Stimulated activated CD4-positive, alpha-beta T cell treated with anti-CD3 and anti-CD28 coated beads, Interleukin-2, amount 100 ng/mL, for 48 hours (primary cell): Measurements from ENCODE around the gene MICALL1.

Source experiments
- DNase-seq, 2 donors: peaks; one replicate each; pipeline ENCODE4 v3.0.0-alpha.2; 2020

Gene MICALL1, protein sequence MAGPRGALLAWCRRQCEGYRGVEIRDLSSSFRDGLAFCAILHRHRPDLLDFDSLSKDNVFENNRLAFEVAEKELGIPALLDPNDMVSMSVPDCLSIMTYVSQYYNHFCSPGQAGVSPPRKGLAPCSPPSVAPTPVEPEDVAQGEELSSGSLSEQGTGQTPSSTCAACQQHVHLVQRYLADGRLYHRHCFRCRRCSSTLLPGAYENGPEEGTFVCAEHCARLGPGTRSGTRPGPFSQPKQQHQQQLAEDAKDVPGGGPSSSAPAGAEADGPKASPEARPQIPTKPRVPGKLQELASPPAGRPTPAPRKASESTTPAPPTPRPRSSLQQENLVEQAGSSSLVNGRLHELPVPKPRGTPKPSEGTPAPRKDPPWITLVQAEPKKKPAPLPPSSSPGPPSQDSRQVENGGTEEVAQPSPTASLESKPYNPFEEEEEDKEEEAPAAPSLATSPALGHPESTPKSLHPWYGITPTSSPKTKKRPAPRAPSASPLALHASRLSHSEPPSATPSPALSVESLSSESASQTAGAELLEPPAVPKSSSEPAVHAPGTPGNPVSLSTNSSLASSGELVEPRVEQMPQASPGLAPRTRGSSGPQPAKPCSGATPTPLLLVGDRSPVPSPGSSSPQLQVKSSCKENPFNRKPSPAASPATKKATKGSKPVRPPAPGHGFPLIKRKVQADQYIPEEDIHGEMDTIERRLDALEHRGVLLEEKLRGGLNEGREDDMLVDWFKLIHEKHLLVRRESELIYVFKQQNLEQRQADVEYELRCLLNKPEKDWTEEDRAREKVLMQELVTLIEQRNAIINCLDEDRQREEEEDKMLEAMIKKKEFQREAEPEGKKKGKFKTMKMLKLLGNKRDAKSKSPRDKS

DNA sequence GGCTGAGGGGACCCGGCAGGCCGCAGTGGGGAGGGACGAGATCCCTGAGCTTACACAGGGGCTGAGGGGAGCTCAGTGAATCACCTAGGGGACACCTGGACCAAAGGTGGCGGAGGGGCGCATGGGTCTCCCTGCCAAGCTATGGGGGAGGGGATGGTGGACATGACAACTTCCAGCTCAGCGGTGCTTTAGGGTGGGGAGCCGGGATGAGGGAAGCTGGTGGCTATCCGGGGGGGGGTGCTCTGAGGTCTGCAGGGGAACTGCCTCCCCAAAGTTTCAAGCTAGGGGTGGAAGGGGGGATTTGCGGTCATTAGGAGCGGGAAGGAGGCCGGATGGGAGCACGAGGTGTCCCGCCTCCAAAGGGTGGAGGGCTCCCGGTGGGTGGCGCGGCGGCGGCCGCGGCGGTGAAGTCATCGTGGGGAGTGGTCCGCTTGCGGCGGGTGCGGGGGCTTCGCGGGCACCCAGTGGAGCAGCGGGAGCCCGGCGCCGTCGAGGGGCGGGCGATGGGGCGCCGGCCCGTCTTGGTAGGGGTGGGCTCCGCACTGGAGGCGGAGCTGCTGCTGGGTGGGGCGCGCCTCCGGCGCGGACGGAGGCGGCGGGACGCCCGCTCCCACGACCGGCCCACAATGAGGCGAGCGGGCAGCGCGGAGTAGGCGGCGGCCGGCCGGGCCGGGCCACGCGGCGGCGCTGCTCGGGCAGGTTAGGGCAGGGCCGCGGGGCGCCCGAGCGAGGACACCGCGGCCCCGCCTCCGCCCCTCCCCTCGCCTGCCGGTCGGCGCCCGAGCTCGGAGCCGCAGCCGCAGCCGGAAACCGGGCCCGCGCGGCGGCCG is at the start of gene MICALL1:
MICALL1 (plus strand) TSS at position 764 of the 830 bp plus-strand sequence. CDS start 126 bp downstream, outside the sequence.
- DNase-seq = peak; percentile 53 to 62

DNA sequence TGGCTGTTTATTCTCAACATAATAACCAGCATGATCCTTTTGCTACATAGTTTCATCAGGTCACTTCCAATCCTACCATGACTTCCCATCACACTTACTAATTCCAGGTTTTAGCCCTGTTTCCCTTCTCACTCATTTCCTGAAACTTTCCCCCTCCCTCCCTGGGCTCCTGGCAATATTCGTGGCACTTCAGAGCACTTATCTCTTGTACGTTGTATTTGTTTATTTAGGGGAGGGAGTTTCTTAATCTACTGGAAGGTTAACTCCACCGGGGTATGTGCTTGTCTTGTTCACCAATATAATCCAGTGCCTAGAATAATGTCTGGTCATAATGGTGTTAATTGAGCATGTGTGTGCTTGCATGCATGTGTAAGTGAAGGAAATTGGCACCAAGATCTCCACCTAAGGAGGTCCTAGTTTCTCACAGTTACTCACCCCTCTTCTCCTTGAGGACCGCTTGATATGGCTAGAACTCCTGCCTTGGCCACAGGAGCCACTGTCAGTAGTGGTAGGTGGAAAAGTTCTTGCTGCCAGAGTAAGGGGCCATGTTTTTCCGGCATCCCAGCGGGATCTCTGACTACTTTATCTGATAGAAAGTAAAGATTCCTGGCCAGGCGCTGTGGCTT is 45.2 kb upstream of the MICALL1 start:
- DNase-seq = no peak

DNA sequence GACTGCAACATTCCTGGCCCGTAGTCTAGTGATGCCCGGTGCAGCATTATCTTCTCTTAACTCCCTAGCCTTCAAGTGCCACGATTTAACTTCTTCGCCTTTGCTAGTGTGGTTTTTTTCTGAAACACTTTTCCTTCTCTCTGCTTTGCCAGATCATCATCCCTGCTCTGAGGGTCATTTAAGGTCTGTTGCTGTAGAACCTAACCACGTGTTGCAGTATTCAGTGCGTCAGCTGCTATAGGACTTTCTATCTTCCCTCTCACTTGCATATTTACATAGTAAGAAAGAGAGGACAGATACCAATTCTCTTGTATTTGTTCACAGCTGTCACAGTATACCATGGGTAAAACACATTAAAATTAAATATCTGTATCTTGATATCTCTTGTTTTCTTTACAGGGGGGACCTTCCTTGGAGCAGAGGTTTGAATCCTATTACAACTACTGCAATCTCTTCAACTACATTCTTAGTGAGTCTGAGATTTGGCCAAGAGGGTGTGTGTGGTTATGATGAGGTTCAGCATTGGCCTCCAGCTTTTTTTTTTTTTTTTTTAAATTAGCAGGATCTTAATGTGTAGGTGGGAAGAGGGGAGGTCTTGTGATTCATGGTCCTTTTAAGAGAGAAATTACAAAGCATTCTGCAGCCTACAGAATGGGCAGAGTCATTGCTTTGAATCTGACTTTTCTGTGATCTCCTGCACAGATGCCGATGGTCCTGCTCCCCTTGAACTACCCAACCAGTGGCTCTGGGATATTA is 43.3 kb upstream of the MICALL1 start:
- DNase-seq = no peak

DNA sequence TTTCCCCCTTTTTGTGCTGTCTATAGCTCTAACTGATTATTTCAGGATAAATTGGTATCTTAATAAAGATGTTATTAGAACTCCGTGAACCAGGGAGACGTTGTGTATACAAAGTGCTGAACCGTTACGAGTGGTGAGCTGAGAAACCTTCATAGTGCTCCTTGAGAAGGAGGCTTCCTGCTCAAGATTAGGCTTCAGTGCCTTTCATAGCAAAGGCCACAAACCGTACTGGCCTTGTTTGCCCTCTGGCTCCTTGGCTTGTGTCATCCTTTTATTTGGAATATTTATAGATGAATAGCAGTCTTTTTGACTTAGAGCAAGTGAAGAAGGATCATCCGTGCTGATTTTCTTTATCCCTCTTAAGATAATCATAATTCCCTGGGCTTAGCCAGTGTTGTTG is 40.6 kb upstream of the MICALL1 start:
- DNase-seq = no peak

DNA sequence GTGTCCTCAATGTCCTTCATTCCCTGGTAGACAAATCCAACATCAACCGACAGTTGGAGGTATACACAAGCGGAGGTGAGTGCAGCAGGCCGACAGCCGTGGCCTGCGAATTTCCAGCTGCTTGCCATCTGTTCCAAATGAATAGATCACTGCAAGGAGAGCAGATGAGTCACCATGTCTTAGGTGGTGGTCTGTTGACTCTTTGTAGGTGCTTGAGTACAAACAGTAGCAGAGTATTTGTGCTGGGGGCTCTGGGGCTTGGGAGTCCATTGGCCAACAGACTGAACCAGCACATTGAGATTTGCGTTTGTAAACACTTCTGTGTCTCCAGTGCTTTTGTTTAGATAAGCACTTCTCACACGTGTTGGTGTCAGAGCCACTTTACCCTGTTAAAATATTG is 35.8 kb upstream of the MICALL1 start:
- no peak for DNase-seq

DNA sequence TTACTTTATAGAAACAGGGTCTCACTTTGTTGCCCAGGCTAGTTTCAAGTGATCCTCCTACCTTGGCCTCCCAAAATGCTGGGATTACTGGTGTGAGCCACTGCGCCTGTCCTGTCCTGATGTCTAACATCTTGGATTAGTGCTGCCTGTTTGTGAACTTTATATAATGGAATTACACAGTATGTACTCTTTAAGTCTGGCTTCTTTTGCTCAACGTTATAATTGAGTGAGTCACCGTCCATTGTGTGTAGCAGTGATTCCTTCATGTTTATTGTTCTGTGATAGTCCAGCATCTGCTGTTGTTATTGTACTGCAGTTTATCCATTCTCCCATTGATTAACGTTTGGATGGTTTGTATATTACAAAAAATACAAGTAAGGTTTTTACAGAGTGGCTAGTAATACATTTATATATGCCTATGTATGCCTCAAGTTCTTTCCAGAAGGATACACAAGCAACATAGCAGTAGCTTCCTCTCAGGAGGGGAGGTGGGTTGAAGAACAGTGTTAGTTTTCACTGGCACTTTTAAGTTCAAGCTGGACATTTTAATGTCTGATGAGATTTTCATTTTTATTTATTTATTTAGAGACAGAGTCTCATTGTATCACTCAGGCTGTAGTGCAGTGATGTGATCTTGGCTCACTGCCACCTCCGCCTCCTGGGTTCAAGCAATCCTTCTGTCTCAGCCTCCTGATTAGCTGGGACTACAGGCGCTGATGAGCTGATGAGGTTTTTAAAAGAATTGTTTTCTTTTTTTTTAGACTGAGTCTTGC is 25.2 kb upstream of the MICALL1 start:
- no peak for DNase-seq

DNA sequence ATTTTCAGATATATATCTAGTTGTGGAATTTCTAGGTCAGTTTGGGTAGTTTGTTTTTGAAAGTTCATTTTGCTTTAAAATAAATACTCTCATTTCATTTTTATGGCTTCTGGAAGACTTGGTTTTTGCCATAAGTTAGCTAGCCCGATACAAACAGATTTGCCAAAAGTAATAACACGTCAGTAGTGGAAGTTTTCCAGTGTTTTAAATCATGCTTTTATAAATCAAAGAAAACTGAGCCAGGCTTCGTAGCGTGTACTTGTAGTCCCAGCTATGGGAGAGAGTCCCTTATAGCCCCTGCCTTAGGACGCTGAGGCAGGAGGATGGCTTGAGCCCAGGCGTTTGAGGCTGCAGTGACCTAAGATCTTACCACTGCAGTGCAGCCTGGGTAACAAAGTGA is 21.7 kb upstream of the MICALL1 start:
- DNase-seq = no peak

DNA sequence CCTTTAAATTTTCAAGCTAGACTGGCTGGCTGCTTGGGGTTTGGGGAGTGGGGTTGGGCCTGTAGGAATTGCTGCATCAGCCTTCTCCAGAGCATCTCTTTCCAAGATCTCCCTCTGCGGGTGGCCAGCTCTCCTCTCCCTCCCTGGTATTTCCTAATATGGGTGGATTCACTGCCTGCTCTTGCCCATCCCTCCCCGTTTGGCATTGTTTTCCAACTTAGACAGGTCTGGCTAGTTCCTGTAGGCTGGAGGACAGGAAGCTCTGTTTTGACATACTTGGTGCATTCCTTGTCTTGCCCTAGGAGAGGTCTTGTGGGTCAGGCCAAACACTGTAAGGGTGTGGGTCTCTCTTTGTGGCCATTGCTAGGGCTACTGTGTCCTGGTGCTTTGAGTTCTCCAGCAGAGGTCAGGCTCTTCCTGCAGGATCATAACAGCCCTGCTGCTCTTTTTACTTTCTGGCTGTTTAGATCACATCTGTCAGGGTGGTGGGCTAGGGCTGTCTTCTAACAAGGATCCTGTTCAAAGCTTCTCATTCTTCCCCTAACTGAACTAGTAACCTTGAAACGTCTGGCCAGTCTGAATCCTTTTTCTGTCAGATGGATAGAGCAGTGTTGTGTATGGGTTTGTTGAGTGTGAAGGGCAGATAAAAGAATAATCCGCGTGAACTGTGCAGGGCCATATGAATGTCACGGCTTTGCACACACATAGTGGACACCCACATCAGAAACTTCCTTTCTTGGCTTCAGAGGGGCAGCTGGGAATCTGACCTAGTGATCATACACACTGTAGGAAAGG is 18.3 kb upstream of the MICALL1 start:
- no peak for DNase-seq

DNA sequence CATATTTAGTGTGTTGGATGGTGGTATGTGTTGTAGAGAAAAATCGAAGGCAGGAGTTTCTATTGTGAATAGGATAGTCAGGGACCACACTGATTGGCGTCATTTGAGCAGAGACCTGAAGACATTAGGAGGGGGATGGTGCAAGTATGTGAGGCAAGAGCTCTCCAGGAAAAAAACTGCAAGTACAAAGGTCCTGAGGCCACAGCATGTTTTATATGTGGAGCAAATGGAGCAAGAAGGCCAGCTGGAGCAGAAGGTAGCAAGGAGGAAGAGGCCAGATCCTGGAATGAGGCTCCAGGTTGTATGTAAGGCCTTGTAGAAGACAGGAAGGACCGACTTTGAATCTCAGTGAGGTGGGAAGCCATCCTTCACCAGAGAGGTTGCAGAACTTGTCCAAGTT is 14.2 kb upstream of the MICALL1 start:
- DNase-seq = no peak

DNA sequence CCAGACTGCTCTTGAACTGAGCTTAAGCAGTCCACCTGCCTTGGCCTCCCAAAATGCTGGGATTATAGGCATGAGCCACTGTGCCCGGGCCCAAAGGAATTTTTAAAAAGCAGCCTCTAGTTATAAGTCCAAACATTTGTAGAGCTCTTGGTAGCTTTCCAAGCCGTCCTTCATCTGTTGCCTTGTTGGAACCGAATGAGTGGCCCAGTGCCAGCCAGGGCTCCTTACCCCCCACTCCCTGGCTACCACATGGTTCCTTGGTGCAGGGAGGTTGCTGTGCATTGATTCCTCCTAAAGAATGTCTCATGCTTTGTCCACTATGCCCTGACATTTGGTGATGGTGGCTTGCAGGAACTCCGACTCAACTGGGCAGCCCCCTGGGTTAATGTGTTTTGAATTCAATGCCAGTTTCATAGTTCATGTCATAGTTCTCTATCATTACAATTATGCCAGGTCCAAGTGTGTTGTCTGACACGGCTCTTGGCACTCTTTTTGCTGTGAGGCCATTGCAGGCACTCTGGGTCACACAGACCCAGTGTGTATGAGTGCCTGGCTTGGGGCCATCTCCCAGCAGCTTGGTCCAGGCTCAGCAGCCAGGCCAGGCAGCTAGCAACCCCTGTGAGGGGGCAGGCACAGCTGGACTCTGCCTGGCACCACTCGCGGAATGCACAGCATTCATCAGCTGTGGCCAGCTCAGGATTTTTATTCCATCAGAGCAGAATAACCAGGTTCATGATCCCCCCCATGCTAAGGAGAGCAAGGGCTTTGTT is 13.3 kb upstream of the MICALL1 start:
- no peak for DNase-seq

DNA sequence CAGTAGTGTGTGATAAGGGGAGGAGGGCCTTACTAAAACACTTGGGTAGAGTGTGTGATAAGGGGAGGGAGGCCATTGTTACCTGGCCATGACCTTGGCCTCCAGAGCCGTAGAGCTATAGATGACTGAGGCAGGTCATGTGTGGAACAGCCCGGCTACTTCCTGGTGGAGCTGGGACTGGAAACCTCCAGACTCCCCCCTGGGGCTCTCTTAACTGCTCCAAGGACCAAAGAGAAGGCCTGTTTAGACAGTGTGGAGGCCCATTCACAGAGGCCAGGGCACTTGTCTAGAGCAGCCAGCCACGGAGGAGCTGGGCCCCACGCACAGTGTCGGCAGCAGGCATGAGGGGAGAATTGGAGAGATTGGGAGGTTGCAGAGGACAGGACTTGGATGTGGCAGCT is 12.5 kb upstream of the MICALL1 start:
- no peak for DNase-seq

DNA sequence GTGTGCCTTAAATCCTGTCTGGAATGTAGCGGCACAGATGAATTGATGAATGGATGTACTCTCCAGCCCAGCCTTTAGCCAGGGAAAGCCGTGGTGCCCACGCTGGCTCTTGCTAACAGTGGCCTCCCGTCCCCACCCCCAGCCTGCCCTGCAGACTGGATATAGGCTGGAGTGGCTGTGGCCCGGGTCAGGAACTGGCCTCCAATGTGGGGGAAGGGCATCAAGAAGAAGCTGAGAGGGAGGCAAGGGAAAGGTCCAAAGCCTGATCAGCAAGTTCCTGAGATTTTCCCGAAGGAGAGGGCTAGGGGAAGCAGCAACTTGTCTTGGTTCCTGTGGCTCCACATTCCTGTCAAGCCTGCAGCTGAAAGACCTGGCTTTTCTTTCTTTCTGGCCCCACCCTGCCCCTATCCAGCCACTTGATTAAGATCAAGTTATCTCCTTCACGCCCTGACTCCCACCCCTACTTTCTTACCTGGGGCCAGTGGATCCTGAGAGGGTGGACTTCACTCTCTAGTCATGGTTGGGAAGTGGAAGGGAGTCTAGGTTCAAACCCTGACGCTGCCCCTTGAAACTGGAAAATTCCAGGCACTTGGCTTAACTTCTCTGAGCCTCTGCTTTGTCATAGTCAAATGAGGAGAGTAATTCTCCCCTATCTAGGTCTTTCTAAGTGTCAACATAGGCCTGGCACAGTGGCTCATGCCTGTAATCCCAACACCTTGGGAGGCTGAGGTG is 11.0 kb upstream of the MICALL1 start:
- DNase-seq = no peak

DNA sequence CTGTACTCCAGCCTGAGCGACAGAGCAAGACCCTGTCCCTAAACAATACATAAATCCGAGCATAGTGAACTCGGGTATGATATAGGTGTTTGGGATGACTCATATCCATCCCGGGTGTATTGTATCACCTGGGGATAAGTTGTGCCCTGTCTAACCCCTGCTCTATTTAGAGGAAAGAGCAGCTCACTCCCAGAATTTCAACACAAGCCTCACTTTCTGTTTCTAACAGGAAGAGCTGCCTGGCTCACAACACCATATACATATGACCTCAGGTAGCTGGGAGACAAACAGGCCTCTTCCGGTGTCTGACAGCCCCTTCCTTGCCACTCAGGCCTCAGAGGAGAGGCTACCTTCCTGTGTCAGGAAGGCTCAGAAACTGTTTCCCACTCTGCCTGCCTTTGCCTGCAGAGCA is 9.9 kb upstream of the MICALL1 start:
- DNase-seq = no peak

DNA sequence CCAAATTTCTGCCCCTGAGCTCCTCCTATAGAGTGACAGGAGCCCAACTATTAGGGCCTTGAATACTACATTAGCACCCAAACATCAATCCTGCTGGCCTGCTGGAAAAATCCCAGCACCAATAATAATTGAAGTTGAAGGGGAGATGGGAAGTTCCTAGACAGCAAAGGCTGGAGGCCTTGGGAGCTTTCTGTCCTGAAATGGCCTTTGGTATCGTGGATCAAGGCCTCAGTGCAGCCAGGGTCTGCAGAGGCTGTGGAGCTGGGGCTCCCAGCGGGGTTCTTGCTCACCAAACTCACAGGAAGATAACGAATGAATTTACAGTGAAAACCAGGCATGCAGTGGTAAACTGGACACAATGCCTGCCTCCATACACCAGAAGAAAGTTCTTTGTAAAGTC is 9.2 kb upstream of the MICALL1 start:
- DNase-seq = no peak

DNA sequence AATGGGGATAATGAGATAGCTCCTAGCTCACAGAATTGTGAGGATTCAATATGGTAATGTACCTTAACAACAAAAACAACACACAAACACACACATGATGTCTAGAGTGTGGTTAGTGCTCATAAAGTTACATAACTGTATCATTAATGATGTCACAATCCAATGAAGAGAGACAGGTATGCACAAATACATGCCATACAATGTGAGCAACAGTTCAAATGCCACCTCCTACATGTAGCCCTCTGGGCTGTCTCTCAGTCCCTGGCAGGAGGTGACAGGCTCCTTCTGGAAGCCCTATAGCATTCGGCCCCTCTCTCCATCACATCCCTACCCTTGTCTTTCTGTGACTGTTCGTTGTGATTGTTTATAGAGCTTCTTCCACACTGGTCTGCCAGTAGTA is 8.3 kb upstream of the MICALL1 start:
- no peak for DNase-seq

DNA sequence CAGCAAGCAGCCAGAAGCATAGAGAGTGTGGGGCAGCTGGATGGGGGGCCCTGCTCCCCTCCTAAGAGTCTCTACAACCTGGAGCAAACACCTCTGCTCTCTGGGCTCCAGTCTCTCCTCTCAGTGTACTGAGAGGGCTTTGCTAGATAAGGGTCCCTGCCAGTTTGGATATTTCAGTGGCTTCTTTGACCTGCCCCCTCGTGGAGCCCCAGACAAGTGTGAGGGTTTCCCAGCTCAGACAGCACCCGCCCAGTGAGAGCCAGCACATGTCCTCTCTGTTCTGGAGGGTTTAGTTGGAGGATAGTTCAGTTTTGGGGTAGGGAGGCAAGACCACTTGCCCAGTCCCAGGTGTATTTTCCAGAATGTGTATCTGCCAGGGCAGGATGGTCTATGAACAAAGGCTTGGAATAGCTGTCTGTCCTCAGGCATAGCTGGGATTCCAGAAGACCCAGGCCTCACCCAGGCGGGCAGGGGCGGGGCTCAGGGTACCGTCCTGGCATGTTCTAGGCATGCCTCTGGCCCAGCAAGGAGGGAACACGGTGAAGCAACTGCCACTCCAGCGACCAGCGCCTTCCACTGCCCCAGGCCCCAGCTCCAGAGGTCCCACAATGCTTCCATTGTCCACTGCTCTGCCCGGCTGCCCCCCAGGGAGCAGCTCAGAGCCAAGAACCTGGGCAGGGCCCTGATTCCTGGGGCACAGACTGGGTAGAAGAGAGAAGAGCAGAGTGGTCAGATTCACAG is 7.5 kb upstream of the MICALL1 start:
- DNase-seq = no peak

DNA sequence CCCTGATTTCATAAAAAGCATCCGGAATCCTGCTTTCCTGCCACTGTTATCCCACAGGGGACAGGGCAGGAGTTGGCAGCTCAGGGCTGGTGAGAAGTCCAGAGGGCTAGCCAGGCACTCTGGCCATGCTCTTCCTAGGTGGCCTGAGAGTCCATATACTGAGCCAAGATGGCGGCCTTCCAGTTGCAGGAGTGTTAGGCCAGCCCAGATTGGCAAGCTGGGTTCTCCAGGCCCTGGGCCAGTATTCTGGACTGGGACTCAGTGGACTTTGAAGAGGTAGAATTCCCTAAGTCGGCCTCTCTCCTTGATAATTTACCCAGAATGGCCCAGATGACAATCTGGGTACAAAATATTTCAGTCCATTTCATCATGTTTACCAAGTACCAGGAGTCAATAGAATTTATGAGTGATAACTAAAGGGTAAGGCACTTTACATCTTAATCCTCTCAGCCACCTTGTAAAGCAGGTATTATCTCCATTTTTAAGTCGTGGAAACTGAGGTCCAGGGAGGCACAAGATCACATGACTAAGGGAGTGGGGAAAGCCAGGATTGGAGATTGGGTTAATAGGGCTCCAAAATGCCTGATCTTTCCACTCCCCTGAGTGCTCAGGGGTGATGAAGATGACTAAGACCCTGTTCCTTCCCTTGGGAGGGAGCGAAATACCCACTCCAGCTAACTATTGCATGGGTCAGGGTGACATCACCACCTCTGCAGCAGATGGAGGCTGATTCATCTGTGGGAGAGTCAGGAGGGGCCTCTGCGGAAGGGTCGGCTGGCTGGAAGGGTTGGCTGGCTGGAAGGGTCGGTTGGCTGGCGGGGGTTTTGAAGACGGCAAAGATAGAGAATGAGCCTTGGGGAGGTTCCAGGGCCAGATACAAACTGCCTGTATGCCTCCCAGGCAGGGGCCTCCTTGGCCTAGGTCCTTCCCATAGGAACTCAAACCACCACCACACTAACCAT is 1.2 kb upstream of the MICALL1 start:
- DNase-seq = no peak
